Measurements from ENCODE around the gene PDHX.

PDHX gene

GRCh38 chr11:34909415-34909814 is 7.0 kb upstream of the PDHX start:
- in situ Hi-C loops (cut with MboI; ENCODE audit: low sequenced_read_pairs), result no loop called here

- in situ Hi-C loops (cut with MboI; ENCODE audit: low sequenced_read_pairs), result loop anchor here (10.0 kb wide), 1 partner anchor 485 kb away; no protein-coding TSS in a partner anchor
Measured at GRCh38 chr11:34909955-34910354, 6.5 kb upstream of the PDHX start.

- in situ Hi-C loops (cut with MboI; ENCODE audit: low sequenced_read_pairs), result loop anchor here (10.0 kb wide), 1 partner anchor 484 kb away; no protein-coding TSS in a partner anchor
Measured at GRCh38 chr11:34910817-34911216, 5.6 kb upstream of the PDHX start.

DNA sequence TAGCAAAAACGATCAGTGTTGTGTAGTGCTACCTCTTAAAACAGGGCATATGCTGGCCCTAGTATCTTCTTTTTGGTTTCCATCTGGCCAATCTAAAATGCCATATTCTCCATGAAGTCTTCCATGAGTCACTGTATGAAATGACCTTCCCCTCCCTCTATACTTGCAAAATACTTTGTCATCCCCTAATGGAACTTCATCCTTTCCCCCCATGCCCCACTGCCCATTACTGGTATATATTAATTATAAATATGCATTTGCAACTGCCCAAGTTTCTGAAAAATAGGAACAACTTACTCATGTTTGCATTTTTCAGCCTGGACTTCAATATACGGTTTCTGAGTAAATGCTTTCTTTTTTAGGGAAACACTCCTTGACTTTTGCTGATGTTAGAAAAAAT is 4.7 kb upstream of the PDHX start:
- in situ Hi-C loops (cut with MboI; ENCODE audit: low sequenced_read_pairs), result loop anchor here (10.0 kb wide), 1 partner anchor 483 kb away; no protein-coding TSS in a partner anchor

DNA sequence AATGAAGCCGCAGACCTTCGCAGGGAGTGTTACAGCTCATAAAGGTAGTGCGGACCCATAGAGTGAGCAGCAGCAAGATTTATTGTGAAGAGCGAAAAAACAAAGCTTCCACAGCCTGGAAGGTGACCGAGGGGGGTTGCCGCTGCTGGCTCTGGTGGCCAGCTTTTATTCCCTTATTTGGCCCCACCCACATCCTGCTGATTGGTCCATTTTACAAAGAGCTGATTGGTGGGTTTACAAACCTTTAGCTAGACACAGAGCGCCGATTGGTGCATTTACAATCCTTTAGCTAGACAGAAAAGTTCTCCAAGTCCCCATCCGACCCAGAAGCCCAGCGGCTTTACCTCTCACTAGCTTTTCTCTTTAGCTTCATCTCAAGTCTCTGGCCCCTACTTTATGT is 2.9 kb upstream of the PDHX start:
- in situ Hi-C loops (cut with MboI; ENCODE audit: low sequenced_read_pairs), result loop anchor here (10.0 kb wide), 1 partner anchor 481 kb away; no protein-coding TSS in a partner anchor

GRCh38 chr11:34915136-34916014 is 1.0 kb upstream of the PDHX start:
- in situ Hi-C loops (cut with MboI; ENCODE audit: low sequenced_read_pairs), result loop anchor here (10.0 kb wide), 1 partner anchor 479 kb away; no protein-coding TSS in a partner anchor

DNA sequence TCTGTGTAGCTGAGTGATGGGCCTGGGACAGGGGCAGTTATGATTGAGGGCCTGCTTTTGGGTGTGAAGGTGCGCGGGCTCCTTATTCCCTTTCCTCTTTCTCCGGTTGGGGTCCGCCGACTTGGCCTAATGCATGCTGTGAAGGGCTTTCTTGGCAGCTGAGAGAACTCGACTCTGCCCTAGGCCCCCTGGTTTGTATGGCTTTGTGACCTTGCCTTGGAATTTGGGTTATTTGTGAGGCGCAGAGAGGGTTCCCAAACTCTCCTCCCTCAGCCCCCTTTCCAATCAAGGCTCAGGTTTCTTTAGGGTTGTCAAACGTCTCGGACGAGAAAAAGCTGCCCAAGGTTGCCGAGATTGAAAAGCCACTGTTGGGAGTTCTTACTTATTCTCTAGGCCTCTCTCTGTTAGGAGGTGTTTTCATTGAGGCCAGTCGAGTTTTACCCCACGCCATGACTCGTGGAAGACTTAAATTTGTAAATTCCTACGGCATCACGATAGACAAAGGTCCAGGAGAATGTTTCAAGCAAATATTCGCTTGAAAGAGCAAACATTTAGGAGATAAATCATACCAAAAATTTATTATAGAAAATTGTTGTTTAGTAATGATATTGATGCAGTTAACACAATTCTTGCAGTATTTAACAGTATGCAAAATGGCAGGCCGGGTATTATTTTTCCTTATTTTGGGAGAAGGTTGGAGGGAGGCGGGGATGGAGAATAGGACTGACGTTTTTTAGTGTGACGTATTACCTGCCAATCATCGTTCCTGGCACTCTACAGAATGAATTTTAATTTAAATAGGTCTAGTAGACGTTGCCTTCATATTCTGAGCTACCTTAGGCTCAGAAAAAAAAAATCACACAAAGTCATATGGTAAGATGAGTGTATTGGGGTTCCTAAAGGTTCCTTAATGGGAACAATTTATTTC is 689 bp downstream of the PDHX start:
- in situ Hi-C loops (cut with MboI; ENCODE audit: low sequenced_read_pairs), result loop anchor here (10.0 kb wide), 1 partner anchor 478 kb away; no protein-coding TSS in a partner anchor

GRCh38 chr11:34921156-34921555 is 4.7 kb downstream of the PDHX start:
- in situ Hi-C loops (cut with MboI; ENCODE audit: low sequenced_read_pairs), result no loop called here

- in situ Hi-C loops (cut with MboI; ENCODE audit: low sequenced_read_pairs), result no loop called here
Measured at GRCh38 chr11:34924714-34925113, 8.3 kb downstream of the PDHX start.

- in situ Hi-C loops (cut with MboI; ENCODE audit: low sequenced_read_pairs), result no loop called here
Measured at GRCh38 chr11:34926101-34926830, 9.8 kb downstream of the PDHX start.

DNA sequence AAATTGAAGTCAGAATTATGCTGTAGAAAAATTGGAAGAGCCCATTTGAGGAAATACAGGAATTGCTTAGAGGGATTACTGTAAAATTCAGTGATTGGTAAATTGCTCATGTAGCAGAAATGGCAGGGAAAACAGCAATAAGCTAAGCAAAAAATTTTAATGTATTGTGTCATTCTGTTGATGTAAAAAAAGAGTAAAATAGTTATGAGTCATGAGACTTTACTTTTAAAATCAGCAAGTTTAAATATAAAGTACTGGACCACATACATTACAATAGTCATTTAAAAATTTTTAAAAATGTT is 10.4 kb downstream of the PDHX start:
- in situ Hi-C loops (cut with MboI; ENCODE audit: low sequenced_read_pairs), result no loop called here

DNA sequence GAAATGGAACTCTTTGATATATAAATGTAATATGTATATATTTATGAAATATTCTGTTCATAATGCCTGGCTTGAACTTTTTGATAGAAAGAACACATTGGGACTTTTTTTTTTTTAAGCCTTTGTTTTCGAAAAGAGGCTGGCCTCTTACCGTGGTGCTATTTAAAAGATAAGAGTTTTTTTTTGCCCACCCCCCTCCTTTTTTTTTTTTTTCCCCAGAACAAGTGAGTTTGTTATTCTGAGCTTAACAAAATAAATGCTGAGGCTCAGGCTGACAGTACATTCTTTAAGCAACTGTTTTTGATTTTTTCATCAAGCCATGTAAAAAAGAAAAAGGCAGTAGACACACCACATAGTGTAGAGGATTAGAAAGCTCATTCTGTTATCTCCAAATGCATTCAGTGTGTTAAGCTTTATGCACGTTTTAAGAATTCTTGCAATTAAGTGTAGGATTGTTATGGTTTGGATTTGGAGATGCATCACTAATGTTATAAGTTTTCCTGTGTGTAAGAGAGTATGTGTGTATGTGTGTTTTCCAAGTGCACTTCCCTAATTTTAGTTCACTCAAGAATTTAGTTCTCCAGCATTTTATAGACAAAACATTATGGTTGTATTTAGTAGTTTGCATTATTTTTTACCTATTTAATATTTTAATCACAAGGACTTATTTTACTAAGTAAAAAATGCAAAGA is 12.0 kb downstream of the PDHX start:
- in situ Hi-C loops (cut with MboI; ENCODE audit: low sequenced_read_pairs), result no loop called here

DNA sequence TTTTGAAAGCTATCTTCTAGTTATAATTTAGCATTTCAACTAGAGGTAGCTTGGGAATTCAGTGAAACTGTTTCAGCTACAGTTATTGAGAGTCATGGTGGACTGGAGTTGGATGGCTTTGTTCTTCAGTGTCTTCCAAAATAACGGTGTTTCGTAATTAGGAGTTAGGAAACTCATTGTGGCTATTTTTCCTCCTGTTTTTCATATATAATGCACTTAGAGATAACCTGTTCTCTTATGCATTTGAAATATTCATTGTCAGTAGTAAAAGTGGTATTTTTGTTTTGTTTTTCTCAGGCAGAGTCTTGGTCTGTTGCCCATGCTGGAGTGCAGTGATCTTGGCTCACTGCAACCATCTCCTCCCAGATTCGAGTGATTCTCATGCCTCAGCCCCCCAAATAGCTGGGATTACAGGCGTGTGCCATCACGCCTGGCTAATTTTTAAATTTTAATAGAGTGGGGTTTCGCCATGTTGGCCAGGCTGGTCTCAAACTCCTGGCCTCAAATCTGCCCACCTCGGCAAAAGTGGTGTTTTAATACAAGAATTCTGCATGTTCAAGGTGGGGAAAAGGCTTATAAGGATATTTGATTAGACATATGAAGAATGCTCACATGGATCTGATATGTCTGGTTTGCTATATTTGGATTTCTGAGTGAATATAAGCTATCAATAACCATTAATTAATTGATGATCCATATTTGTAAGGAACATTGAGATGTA is 12.7 kb downstream of the PDHX start:
- in situ Hi-C loops (cut with MboI; ENCODE audit: low sequenced_read_pairs), result no loop called here

GRCh38 chr11:34929794-34930763 is 13.7 kb downstream of the PDHX start:
- in situ Hi-C loops (cut with MboI; ENCODE audit: low sequenced_read_pairs), result no loop called here

DNA sequence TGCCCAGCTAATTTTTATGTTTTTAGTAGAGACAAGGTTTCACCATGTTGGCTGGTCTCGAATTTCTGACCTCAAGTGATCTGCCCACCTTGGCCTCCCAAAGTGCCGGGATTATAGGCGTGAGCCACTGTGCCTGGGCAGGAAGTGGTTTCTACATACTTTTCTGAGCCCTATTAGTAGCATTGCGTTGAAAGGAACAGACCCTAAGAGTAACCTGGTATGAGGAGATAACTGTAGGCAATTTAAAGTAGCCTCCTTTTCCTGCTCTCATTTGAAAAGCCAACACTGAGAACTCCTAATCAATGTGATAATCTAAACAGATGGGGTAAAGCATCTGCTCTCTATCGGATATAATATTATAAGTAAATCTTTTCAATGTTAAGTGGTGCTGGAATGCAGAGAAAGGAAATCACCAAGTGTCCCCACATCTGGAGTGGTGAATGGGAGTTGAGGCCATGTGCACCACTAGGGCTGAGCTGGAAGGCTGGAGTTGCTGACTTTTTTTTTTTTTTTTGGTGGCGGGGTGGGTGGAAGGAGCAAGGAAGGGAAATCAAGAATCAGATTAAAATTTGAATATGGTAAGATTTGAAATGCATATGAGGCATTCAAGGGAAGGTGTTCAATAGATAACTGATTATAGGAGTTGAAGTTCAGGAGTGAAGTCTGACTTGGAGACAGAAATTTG is 20.7 kb downstream of the PDHX start:
- in situ Hi-C loops (cut with MboI; ENCODE audit: low sequenced_read_pairs), result no loop called here

- in situ Hi-C loops (cut with MboI; ENCODE audit: low sequenced_read_pairs), result no loop called here
Measured at GRCh38 chr11:34938611-34939010, 22.2 kb downstream of the PDHX start.

- in situ Hi-C loops (cut with MboI; ENCODE audit: low sequenced_read_pairs), result no loop called here
Measured at GRCh38 chr11:34940026-34940677, 23.7 kb downstream of the PDHX start.

Measured in HL-60/S4 treated with retinoic acid at 250 ng/mL for 4 days and 3 days (cell line).